ENCODE data around the gene MRPL37. TPM values are rescaled to one million over a fixed set of nuclear protein-coding genes. Genes with fewer than 3 reads are reported as not detected.

MRPL37 gene
- total and polyA plus RNA-seq, 2 of the 4 experiments (the other 2 are of a cell fraction), result 42.8 to 132 TPM

DNA sequence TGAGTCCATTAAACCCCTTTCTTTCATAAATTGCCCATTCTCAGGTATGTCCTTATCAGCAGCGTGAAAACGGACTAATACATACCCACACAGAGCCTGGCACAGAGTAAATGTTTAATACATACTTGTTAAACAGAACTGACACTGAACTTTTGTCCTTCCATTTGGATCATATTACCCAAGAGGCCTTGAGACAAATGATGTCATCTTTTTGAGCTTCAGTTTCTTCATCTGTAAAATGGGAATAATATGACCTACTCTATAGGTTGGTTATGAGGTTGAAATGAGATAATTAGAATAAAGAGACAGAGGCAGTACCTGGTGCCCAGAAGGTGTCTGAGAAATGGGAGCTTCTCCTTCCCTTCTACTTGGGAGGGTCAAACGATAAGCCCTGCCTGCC lies 13.9 kb upstream of the MRPL37 start:
- peaks cover 1% of the 10 kb centered on the region; the same call in 1 of the 2 replicates for H3K4me1 ChIP-seq (ENCODE audit: control insufficient read depth, insufficient read depth, low read length)
- H3K4me3 ChIP-seq (ENCODE audit: insufficient read depth, low read depth, low read length), result no peak overlapping the region
- ChIA-PET POLR2A (ENCODE audit: unreplicated experiment) (no interaction called here), CTCF (no interaction called here)
- no peaks in the 10 kb centered on the region for H3K79me1 ChIP-seq (ENCODE audit: low read depth in 1 of 2, low read length in 2 of 2)
- H3K4ac ChIP-seq (ENCODE audit: low read depth, low read length), result no peak overlapping the region
- H2AFZ ChIP-seq (replicated peaks; ENCODE audit: low read length, poor library complexity), result no peak overlapping the region
- no peak overlapping the region for H3K18ac ChIP-seq (ENCODE audit: low read depth, low read length)
- no peak overlapping the region for H2AK5ac ChIP-seq (ENCODE audit: low read depth, low read length)
- H3K23ac ChIP-seq (ENCODE audit: low read depth, low read length), result no peak overlapping the region
- no peaks in the 10 kb centered on the region for H3K9me3 ChIP-seq (ENCODE audit: control insufficient read depth, insufficient read depth, low read length)
- H4K91ac ChIP-seq (ENCODE audit: insufficient read depth, low read depth, low read length), result no peak overlapping the region
- BruUV-seq (replicated peaks), result no TSS peak
- H2BK5ac ChIP-seq (ENCODE audit: low read depth, low read length, poor library complexity, severe bottlenecking), result no peak overlapping the region
- no peak overlapping the region for H3K56ac ChIP-seq (ENCODE audit: extremely low read depth, insufficient read depth, low read length)
- dilution Hi-C loops (cut with HindIII; ENCODE audit: low sequenced_read_pairs, unreplicated experiment) (no loop called here), intact Hi-C loops (cut with micrococcal nuclease) (no loop called here), in situ Hi-C loops (cut with MboI; ENCODE audit: low sequenced_read_pairs) (no loop called here)
- no peak overlapping the region for H2BK15ac ChIP-seq (ENCODE audit: low read depth, low read length)
- no peak overlapping the region for H3K14ac ChIP-seq (replicated peaks; ENCODE audit: low read depth, low read length)
- no peaks in the 10 kb centered on the region for H3K27me3 ChIP-seq (ENCODE audit: control insufficient read depth, insufficient read depth, low read length)
- H4K8ac ChIP-seq (ENCODE audit: low read depth in 2 of 2, low read length in 2 of 2), result no peak overlapping the region
- H3K27ac ChIP-seq (ENCODE audit: insufficient read depth, low read length), result no peak overlapping the region
- no peak overlapping the region for H2AK9ac ChIP-seq (replicated peaks; ENCODE audit: low read depth, low read length, poor library complexity)
- no peaks in the 10 kb centered on the region for H4K20me1 ChIP-seq (ENCODE audit: insufficient read depth, low read length)
- H4K5ac ChIP-seq (ENCODE audit: low read depth, low read length), result no peak overlapping the region
- no peak overlapping the region for H3K4me2 ChIP-seq (ENCODE audit: low read depth, low read length)
- no peak for ATAC-seq (ENCODE audit: low read depth)
- TF ChIP-seq, protein P1, sequence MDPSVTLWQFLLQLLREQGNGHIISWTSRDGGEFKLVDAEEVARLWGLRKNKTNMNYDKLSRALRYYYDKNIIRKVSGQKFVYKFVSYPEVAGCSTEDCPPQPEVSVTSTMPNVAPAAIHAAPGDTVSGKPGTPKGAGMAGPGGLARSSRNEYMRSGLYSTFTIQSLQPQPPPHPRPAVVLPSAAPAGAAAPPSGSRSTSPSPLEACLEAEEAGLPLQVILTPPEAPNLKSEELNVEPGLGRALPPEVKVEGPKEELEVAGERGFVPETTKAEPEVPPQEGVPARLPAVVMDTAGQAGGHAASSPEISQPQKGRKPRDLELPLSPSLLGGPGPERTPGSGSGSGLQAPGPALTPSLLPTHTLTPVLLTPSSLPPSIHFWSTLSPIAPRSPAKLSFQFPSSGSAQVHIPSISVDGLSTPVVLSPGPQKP (IDR thresholded peaks at IDR 0.05; ENCODE audit: borderline replicate concordance, low read depth, low read length), result no peak
- TF ChIP-seq CHD1 (IDR thresholded peaks at IDR 0.05; ENCODE audit: low read depth, low read length) (no peak), MXI1 (IDR thresholded peaks at IDR 0.05; ENCODE audit: borderline replicate concordance, low read depth, low read length) (no peak), RAD21 (IDR thresholded peaks at IDR 0.05; ENCODE audit: low read length) (no peak), RCOR1 (IDR thresholded peaks at IDR 0.05; ENCODE audit: insufficient replicate concordance, low read length) (no peak), MAZ (IDR thresholded peaks at IDR 0.05; ENCODE audit: borderline replicate concordance, low read depth, low read length) (no peak), MAFK (IDR thresholded peaks at IDR 0.05; ENCODE audit: low read depth, low read length) (no peak), FOS (IDR thresholded peaks at IDR 0.05; ENCODE audit: low read depth, low read length) (no peak), NFE2L2 (IDR thresholded peaks at IDR 0.05; ENCODE audit: low read depth, low read length) (no peak), SMC3 (IDR thresholded peaks at IDR 0.05; ENCODE audit: low read depth, low read length) (no peak), POLR2A (IDR thresholded peaks at IDR 0.05; ENCODE audit: low read depth, low read length) (no peak), CEBPB (IDR thresholded peaks at IDR 0.05; ENCODE audit: low read depth, low read length) (no peak), BHLHE40 (IDR thresholded peaks at IDR 0.05; ENCODE audit: low read depth, low read length) (no peak), RFX5 (IDR thresholded peaks at IDR 0.05; ENCODE audit: low read depth, low read length) (no peak)
- TF ChIP-seq, protein P2, sequence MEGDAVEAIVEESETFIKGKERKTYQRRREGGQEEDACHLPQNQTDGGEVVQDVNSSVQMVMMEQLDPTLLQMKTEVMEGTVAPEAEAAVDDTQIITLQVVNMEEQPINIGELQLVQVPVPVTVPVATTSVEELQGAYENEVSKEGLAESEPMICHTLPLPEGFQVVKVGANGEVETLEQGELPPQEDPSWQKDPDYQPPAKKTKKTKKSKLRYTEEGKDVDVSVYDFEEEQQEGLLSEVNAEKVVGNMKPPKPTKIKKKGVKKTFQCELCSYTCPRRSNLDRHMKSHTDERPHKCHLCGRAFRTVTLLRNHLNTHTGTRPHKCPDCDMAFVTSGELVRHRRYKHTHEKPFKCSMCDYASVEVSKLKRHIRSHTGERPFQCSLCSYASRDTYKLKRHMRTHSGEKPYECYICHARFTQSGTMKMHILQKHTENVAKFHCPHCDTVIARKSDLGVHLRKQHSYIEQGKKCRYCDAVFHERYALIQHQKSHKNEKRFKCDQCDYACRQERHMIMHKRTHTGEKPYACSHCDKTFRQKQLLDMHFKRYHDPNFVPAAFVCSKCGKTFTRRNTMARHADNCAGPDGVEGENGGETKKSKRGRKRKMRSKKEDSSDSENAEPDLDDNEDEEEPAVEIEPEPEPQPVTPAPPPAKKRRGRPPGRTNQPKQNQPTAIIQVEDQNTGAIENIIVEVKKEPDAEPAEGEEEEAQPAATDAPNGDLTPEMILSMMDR (conservative IDR thresholded peaks at IDR 0.05; ENCODE audit: low read depth, low read length), result no peak
- TF ChIP-seq, protein P3, sequence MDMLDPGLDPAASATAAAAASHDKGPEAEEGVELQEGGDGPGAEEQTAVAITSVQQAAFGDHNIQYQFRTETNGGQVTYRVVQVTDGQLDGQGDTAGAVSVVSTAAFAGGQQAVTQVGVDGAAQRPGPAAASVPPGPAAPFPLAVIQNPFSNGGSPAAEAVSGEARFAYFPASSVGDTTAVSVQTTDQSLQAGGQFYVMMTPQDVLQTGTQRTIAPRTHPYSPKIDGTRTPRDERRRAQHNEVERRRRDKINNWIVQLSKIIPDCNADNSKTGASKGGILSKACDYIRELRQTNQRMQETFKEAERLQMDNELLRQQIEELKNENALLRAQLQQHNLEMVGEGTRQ (IDR thresholded peaks at IDR 0.05; ENCODE audit: low read depth, low read length), result no peak
- no peak for DNase-seq
- WGBS, 2 experiments (ENCODE audit: extremely low coverage in 2 of 2, insufficient read length in 1 of 2), result no CpG with 5 or more reads among the region's 3 CpGs
- H2BK120ac ChIP-seq (ENCODE audit: low read depth, low read length), result no peak overlapping the region
- H3K9me1 ChIP-seq (ENCODE audit: insufficient read depth, low read length), result peaks cover 9% of the 10 kb centered on the region; the same call in 1 of the 2 replicates
- H3K36me3 ChIP-seq (ENCODE audit: control insufficient read depth, insufficient read depth, low read length), result no peaks in the 10 kb centered on the region
- no peak overlapping the region for H2BK20ac ChIP-seq (ENCODE audit: low read depth, low read length)
- no peak overlapping the region for H3K9ac ChIP-seq (ENCODE audit: low read depth, low read length)

Measured in IMR-90 (cell line).